COLO668 (cell line): ENCODE data around the gene LMO7.

Source experiments
- DNase-seq: peaks from one replicate; lab custom pipeline; 2025; ENCODE audit not compliant: unreplicated experiment; lab: John Stamatoyannopoulos, UW

The LMO7 gene

GRCh38 chr13:75836441-75836840 is 200.3 kb downstream of the LMO7 start:
- peak; percentile 73 for DNase-seq

- peak; percentile 50 for DNase-seq
Measured at GRCh38 chr13:75838366-75839005, 202.4 kb downstream of the LMO7 start.

GRCh38 chr13:75839406-75839805 is 203.3 kb downstream of the LMO7 start:
- DNase-seq = no peak

- no peak for DNase-seq
Measured at GRCh38 chr13:75841905-75842304, 205.8 kb downstream of the LMO7 start.

- DNase-seq = no peak
Measured at GRCh38 chr13:75843074-75843473, 206.9 kb downstream of the LMO7 start.

- no peak for DNase-seq
Measured at GRCh38 chr13:75843991-75844390, 207.9 kb downstream of the LMO7 start.

GRCh38 chr13:75847588-75847987 is 211.5 kb downstream of the LMO7 start:
- DNase-seq = no peak

GRCh38 chr13:75850916-75851315 is 214.8 kb downstream of the LMO7 start:
- DNase-seq = no peak

GRCh38 chr13:75855216-75855615 is 219.1 kb downstream of the LMO7 start:
- no peak for DNase-seq

GRCh38 chr13:75855847-75856246 is 219.7 kb downstream of the LMO7 start:
- no peak for DNase-seq

- DNase-seq = no peak
Measured at GRCh38 chr13:75857291-75857690, 221.2 kb downstream of the LMO7 start.

- DNase-seq = no peak
Measured at GRCh38 chr13:75860935-75861334, 224.8 kb downstream of the LMO7 start.

- no peak for DNase-seq
Measured at GRCh38 chr13:75861786-75862185, 225.7 kb downstream of the LMO7 start.

- DNase-seq = no peak
Measured at GRCh38 chr13:75864718-75865117, 228.6 kb downstream of the LMO7 start.

- no peak for DNase-seq
Measured at GRCh38 chr13:75867379-75868117, 231.4 kb downstream of the LMO7 start.

GRCh38 chr13:75869981-75870380 is 233.9 kb downstream of the LMO7 start:
- no peak for DNase-seq

- no peak for DNase-seq
Measured at GRCh38 chr13:75870397-75870903, 234.3 kb downstream of the LMO7 start.

- no peak for DNase-seq
Measured at GRCh38 chr13:75871059-75871458, 234.9 kb downstream of the LMO7 start.

GRCh38 chr13:75872980-75873379 is 236.8 kb downstream of the LMO7 start:
- DNase-seq = no peak

GRCh38 chr13:75873494-75873893 is 237.4 kb downstream of the LMO7 start:
- no peak for DNase-seq

- DNase-seq = no peak
Measured at GRCh38 chr13:75875450-75875849, 239.3 kb downstream of the LMO7 start.
